ENCODE results near the gene RAB11FIP5.

The RAB11FIP5 gene

DNA sequence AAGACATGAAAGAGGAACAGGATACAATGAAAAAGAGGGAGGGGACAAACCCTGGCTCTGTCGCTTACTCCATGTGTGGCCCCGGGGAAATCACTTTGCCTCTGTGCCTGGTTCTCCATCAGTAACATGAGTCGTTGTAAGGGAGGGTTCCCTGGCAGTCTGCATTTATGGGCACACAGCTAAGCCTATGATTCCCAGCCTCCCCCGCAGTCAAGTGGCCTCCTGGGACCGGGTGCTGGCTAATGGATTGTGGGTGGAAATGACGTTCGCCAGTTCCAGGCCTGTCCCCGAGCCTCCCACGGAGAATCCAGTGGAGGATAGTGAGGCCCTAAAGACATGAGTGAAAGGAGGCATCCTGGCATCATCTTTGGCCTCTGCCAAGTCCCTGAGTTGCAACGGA lies 83.9 kb downstream of the RAB11FIP5 start:
- peak in 1 of 2 experiments; percentile 55 for DNase-seq

DNA sequence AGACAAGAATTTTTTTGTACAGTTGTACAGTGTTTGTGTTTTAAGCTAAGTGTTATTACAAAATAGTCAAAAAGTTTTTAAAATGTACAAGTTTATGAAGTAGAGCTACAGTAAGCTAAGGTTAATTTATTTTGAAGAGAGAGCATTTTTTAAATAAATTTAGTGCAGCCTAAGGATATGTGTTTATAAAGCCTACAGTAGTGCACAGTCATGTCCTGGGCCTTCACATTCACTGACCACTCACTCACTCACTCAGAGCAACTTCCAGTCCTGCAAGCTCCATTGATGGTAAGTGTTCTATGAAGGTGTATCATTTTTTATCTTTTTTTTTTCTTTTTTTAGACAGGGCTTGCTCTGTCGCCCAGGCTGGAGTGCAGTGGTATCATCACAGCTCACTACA lies 85.4 kb downstream of the RAB11FIP5 start:
- DNase-seq = no peak

DNA sequence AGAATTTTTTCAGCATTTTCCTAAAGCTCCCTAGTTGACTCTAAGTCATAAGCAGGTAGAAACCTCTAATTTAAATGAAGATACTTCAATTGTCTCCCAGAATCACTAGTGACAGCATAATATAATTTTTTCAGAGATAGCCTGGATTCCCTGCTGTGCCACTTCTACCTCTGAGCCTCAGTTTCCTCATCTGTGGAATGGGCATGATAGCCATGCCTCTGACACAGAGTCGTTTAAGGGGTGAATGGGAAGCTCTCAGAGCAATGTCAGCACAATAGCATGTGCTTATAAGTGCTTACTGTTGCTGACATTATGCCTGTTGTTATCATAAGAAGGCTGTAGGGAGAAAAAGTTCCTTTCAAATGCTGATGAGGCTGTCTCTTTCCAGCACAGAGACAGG lies 89.3 kb downstream of the RAB11FIP5 start:
- no peak for DNase-seq
